ENCODE measurements around the gene GALNT16. TPM values are rescaled to one million over a fixed set of nuclear protein-coding genes. Genes with fewer than 3 reads are reported as not detected.

Gene GALNT16
- total RNA-seq, 4 donors from 2014 or later, result 2.1 to 4.6 (median 3.4) TPM

DNA sequence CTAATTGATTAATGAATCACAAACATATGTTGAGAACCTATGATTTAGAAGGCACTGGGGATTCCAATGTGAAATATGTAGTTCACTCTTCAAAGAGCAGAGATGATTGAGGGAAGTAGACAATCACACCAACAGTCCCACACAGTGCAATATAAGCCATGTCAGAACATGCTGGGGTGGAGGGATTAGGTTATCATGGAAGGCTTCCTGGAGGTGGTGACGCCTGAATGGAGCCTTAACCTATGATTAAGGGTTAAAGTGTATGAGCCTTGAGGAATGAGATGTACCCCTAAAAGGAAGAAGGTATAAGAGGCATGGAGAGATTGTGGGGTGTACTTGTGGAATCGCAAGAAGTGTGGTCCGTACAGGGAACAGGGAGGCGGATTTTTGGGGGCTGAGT, 106.8 kb downstream of the GALNT16 start:
- Histone ChIP-seq H3K4me3 (no peak overlapping the region), H3K27ac (no peak overlapping the region), H3K4me1 (no peaks in the 10 kb centered on the region), H3K9me3 (no peaks in the 10 kb centered on the region), H3K36me3 (no peaks in the 10 kb centered on the region), H3K27me3 (no peaks in the 10 kb centered on the region)
- WGBS, result 91% methylated on average over 4 of the region's 4 CpGs
- no peak for TF ChIP-seq POLR2AphosphoS5 (IDR thresholded peaks at IDR 0.05)
- TF ChIP-seq EP300 (IDR thresholded peaks at IDR 0.05), result no peak
- no peak for TF ChIP-seq POLR2A (IDR thresholded peaks at IDR 0.05)
- TF ChIP-seq, protein P1, sequence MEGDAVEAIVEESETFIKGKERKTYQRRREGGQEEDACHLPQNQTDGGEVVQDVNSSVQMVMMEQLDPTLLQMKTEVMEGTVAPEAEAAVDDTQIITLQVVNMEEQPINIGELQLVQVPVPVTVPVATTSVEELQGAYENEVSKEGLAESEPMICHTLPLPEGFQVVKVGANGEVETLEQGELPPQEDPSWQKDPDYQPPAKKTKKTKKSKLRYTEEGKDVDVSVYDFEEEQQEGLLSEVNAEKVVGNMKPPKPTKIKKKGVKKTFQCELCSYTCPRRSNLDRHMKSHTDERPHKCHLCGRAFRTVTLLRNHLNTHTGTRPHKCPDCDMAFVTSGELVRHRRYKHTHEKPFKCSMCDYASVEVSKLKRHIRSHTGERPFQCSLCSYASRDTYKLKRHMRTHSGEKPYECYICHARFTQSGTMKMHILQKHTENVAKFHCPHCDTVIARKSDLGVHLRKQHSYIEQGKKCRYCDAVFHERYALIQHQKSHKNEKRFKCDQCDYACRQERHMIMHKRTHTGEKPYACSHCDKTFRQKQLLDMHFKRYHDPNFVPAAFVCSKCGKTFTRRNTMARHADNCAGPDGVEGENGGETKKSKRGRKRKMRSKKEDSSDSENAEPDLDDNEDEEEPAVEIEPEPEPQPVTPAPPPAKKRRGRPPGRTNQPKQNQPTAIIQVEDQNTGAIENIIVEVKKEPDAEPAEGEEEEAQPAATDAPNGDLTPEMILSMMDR (IDR thresholded peaks at IDR 0.05), result no peak
- DNase-seq (ENCODE audit: low spot score in 2 of 2), result no peak

DNA sequence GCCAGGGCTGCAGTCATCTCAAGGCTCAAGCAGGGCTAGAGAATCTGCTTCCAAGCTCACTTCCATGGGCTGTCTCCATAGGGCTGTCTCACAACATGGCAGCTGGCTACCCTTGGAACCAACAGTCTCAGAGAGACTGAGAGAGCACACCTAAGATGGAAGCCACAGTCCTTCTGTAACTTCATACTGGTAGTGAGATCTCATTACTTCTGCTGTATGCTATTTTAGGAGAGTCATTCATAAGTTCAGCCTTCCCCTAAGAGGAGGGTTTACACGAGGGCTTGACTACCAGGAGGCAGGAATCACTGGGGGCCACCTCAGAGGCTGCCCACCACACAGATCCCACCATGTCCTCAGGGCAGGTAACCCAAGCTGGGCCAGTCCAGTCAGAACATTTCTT, 108.4 kb downstream of the GALNT16 start:
- Histone ChIP-seq H3K9me3 (no peaks in the 10 kb centered on the region), H3K4me3 (no peak overlapping the region), H3K27me3 (no peaks in the 10 kb centered on the region), H3K27ac (no peak overlapping the region), H3K4me1 (no peaks in the 10 kb centered on the region), H3K36me3 (no peaks in the 10 kb centered on the region)
- TF ChIP-seq POLR2AphosphoS5 (IDR thresholded peaks at IDR 0.05) (no peak), EP300 (IDR thresholded peaks at IDR 0.05) (no peak), POLR2A (IDR thresholded peaks at IDR 0.05) (no peak)
- TF ChIP-seq, protein P1 (IDR thresholded peaks at IDR 0.05), result no peak
- 100% methylated on average over 1 of the region's 1 CpG for WGBS
- DNase-seq (ENCODE audit: low spot score in 2 of 2), result no peak

DNA sequence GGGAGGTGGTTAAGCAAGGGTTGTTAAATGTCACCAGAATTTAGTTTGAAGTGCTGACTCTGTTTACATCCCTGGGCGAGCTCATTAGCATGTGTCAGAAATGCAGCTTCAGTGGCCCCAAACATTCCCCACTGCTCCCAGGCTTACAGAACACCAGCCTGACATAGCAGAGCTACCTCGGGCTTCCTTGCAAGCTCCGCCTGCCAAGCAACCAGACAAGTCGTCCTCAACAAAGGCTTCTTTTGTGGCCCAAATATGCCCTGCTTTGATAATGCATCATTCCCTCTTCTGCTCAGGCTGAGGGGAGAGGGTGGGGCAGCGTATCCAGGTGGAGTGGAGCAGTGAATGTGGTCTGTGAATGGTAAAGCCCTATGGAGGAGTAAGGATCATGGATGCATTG, 110.1 kb downstream of the GALNT16 start:
- 56% methylated on average over 5 of the region's 5 CpGs for WGBS
- no peak for DNase-seq (ENCODE audit: low spot score in 2 of 2)
- H3K9me3 ChIP-seq, result no peaks in the 10 kb centered on the region
- no peaks in the 10 kb centered on the region for H3K4me1 ChIP-seq
- H3K36me3 ChIP-seq, result peaks cover 10% of the 10 kb centered on the region
- H3K4me3 ChIP-seq, result no peak overlapping the region
- TF ChIP-seq POLR2A (IDR thresholded peaks at IDR 0.05) (no peak), EP300 (IDR thresholded peaks at IDR 0.05) (no peak), POLR2AphosphoS5 (IDR thresholded peaks at IDR 0.05) (no peak)
- TF ChIP-seq, protein P1 (IDR thresholded peaks at IDR 0.05), result no peak
- H3K27me3 ChIP-seq, result no peaks in the 10 kb centered on the region
- H3K27ac ChIP-seq, result no peak overlapping the region

DNA sequence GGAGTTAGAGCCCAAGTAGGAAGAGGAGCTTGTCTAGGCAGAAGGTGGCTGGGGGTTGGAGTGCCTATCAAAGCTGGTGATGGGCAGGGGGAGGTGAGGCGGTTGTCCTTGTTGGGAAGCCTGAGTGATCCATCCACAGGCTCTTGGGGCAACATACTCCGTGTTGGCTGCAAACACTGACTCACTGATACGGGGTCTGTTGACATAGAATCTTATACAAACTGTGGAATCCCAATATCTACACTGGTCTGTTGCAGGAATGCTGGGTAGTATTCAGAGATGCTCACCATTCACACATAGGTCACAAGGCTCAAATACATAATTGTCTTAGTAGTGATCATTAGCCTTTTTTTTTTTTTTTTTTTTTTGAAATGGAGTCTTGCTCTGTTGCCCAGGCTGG, 112.2 kb downstream of the GALNT16 start:
- Histone ChIP-seq H3K36me3 (peaks cover 29% of the 10 kb centered on the region), H3K4me1 (no peaks in the 10 kb centered on the region), H3K4me3 (no peak overlapping the region), H3K9me3 (no peaks in the 10 kb centered on the region), H3K27ac (no peak overlapping the region), H3K27me3 (no peaks in the 10 kb centered on the region)
- TF ChIP-seq POLR2A (IDR thresholded peaks at IDR 0.05) (no peak), EP300 (IDR thresholded peaks at IDR 0.05) (no peak), POLR2AphosphoS5 (IDR thresholded peaks at IDR 0.05) (no peak)
- TF ChIP-seq, protein P1 (IDR thresholded peaks at IDR 0.05), result no peak
- WGBS, result 90% methylated on average over 3 of the region's 3 CpGs
- DNase-seq (ENCODE audit: low spot score in 2 of 2), result no peak

DNA sequence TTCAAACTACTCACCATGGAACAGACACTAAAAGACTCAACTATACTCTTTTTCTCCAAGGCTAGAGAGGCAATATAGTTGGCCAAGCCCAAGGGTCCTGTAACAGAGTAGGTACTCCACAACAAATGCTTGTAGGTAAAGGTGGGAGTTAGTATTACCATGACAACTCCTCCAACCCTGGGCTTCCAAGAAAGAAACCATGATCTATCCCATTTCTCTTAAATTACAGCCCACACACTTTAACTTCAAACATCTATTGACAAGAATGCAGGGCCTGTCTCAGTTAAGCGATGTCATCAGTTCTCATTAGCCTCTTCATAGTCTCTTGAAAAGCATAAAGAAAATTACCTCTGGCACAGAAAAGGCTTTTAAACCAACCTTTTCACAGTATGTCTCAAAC, 113.1 kb downstream of the GALNT16 start:
- Histone ChIP-seq H3K27ac (no peak overlapping the region), H3K27me3 (no peaks in the 10 kb centered on the region), H3K4me1 (no peaks in the 10 kb centered on the region), H3K4me3 (no peak overlapping the region), H3K9me3 (no peaks in the 10 kb centered on the region), H3K36me3 (peaks cover 32% of the 10 kb centered on the region)
- no peak for DNase-seq (ENCODE audit: low spot score in 2 of 2)
- 81% methylated on average over 1 of the region's 1 CpG for WGBS
- no peak for TF ChIP-seq POLR2AphosphoS5 (IDR thresholded peaks at IDR 0.05)
- TF ChIP-seq EP300 (IDR thresholded peaks at IDR 0.05), result no peak
- no peak for TF ChIP-seq POLR2A (IDR thresholded peaks at IDR 0.05)
- TF ChIP-seq, protein P1 (IDR thresholded peaks at IDR 0.05), result no peak

Measured in suprapubic skin (tissue), 4 donors.